Right lobe of liver (tissue), 6 donors: Measurements from ENCODE around the gene NADSYN1. TPM values are rescaled to one million over a fixed set of nuclear protein-coding genes. Genes with fewer than 3 reads are reported as not detected.
A peak's percentile ranks its signal among the peaks of the same experiment; 100 is the strongest.

Source experiments
- ATAC-seq, 4 donors: fragments of 200-7000 bp; cut with Tn5 transposase; one replicate each; pipeline ENCODE4 v1.9.1; 2020; ENCODE audit warnings: mild to moderate bottlenecking in 4 of 4, moderate library complexity in 4 of 4
- DNase-seq, 3 donors: peaks; one replicate each; pipeline ENCODE4 v3.0.0-alpha.2; 2020
- H3K27ac ChIP-seq, 3 donors: fragments of 200-600 bp; one replicate each; pipeline ENCODE4 v1.8.0; 2022
- H3K27me3 ChIP-seq, 2 donors: fragments of 200-600 bp; one replicate each; pipeline ENCODE4 v1.8.0; 2022
- H3K36me3 ChIP-seq, 4 donors: fragments of 200-600 bp; sonication (generic) in 1 of 4; one replicate each; pipeline versions ENCODE4 v1.5.1 to v1.8.0; 2017 to 2022; ENCODE audit warnings: control low read depth in 1 of 4
- H3K4me1 ChIP-seq, 4 donors: fragments of 200-600 bp; sonication (generic) in 1 of 4; one replicate each; pipeline versions ENCODE4 v1.5.1 to v1.8.0; 2017 to 2022; ENCODE audit warnings: control low read depth in 1 of 4
- H3K4me3 ChIP-seq, 3 donors: fragments of 200-600 bp; one replicate each; pipeline ENCODE4 v1.8.0; 2022
- H3K9me3 ChIP-seq, 4 donors: fragments of 200-600 bp; sonication (generic) in 1 of 4; one replicate each; pipeline versions ENCODE4 v1.5.1 to v1.8.0; 2017 to 2022; ENCODE audit warnings: control low read depth in 1 of 4
- POLR2A ChIP-seq: fragments of 450-650 bp; IDR thresholded peaks from one replicate; pipeline ENCODE4 v1.6.1; 2017; ENCODE audit warnings: antibody characterized with exemption, mild to moderate bottlenecking
- WGBS: methylation state at CpG from one replicate; pipeline ENCODE4 v1.1.6; 2018; ENCODE audit warnings: low coverage, low lambda C conversion rate; ENCODE audit not compliant: insufficient coverage; ENCODE audit errors: missing lambda C conversion rate; 5-methylcytosine and 5-hydroxymethylcytosine counted together
- intact Hi-C, 2 donors: fragments of 100-400 bp; cut with DNase I; formaldehyde crosslinking; loops; one replicate each; pipeline versions ENCODE4 v1.11.2 to v1.14.1; 2022
- total RNA-seq, 6 experiments: library from RNA; depleted of rRNA in 2 of 6; stranded (reverse); fragments of >200 nt in 2 of 6; fragmentation: NEBNext Ultra II Directional in 3 of 6; extraction: Animal tissue kit (Norgen Biotek cat#: 25700) in 3 of 6; gene quantifications; one replicate each; pipeline versions ENCODE4 v1.1.0 to v1.2.4, GENCODE V29; 2016 to 2023
- TF ChIP-seq, protein P1 (sequence below), 4 donors: fragments of 200-600 bp in 3 of 4; fragments of 450-650 bp in 1 of 4; IDR thresholded peaks; one replicate each; pipeline versions ENCODE4 v1.5.1 to v1.8.0; 2016 to 2022; ENCODE audit warnings: antibody characterized with exemption in 4 of 4, mild to moderate bottlenecking in 2 of 4
- donor health status: DM: no; HTN: yes; CAD: no.
- donor health status: DM: no; HTN: no; CAD: no.
- donor health status: DM: no; HTN: no; CAD: no.
- donor health status: DM: no; HTN: yes; CAD: no.
- donor health status: DM: no; HTN: yes; CAD: no.

The NADSYN1 gene
- total RNA-seq, 6 experiments from 2014 or later: 26.4 to 54.7 (median 35.4) TPM

DNA sequence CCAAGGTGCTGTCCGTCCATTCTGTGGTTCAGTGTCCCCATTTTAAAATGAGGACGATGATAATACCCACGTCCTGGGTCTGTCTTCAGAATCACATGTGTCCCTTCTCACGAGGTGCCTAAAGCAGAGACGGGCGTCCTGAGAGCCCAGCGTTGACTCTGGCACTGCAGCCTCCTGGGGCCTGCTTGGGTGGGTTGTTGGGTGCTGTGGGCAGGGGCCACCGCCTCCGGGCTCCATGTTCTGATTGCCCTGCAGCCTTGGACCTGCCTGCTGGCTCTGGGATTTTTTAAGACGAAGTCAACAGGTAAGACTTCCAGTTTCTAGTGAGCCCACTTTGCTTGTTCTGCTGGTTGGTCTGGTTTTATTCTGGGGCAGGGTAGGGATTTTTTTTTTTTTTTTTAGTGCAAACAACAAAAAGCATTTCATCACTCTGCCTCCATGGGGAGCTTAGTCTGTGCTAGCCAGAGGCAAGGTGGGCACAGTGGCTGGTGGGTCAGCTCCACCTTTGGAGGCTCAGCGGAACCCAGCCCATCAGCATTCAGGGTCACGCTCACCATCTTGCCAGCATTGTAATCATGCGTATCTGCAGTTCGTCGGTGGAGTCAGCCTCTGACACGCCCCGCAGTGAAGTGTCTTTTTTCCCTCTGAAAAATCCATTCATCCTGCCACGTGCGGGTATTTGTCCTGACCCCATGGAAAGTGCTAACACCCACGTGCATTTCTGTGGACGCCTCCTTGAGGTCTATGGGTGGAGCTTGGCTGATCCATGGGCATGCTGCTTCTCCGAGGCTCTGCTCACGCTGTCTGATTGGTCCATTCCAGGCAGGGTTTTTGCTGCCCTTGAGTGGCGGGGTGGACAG lies 28.3 kb downstream of the NADSYN1 start:
- H3K27ac ChIP-seq: no peak overlapping the region
- H3K4me3 ChIP-seq: no peak overlapping the region
- H3K4me1 ChIP-seq: no peaks in the 10 kb centered on the region
- H3K36me3 ChIP-seq: peaks cover 0 to 54% (median 5%) of the 10 kb centered on the region in 4 donors
- intact Hi-C loops: no loop called here
- TF ChIP-seq, protein P1, sequence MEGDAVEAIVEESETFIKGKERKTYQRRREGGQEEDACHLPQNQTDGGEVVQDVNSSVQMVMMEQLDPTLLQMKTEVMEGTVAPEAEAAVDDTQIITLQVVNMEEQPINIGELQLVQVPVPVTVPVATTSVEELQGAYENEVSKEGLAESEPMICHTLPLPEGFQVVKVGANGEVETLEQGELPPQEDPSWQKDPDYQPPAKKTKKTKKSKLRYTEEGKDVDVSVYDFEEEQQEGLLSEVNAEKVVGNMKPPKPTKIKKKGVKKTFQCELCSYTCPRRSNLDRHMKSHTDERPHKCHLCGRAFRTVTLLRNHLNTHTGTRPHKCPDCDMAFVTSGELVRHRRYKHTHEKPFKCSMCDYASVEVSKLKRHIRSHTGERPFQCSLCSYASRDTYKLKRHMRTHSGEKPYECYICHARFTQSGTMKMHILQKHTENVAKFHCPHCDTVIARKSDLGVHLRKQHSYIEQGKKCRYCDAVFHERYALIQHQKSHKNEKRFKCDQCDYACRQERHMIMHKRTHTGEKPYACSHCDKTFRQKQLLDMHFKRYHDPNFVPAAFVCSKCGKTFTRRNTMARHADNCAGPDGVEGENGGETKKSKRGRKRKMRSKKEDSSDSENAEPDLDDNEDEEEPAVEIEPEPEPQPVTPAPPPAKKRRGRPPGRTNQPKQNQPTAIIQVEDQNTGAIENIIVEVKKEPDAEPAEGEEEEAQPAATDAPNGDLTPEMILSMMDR (IDR thresholded peaks at IDR 0.05): no peak
- TF ChIP-seq POLR2A: no peak
- no peak for DNase-seq
- H3K27me3 ChIP-seq: no peaks in the 10 kb centered on the region
- 78% methylated on average over 3 of the region's 24 CpGs for WGBS
- no peak for ATAC-seq
- H3K9me3 ChIP-seq: no peaks in the 10 kb centered on the region

DNA sequence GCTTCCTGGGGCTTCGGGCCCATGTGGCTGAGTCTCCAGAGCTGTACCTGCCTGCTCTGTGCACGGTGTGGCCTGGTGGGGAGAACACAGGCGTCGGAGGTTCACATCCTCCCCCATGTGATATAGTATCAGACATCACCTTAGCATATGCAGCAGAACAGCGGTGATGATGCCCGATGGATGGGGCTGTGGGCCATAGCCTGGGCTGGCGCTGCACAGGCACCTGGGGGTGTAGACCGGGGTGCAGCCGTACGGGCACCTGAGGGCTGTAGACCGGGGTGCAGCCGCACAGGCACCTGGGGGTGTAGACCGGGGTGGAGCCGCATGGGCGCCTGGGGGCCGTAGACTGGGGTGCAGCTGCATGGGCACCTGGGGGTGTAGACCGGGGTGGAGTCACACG lies 29.2 kb downstream of the NADSYN1 start:
- Histone ChIP-seq H3K27ac (no peak overlapping the region), H3K4me1 (no peaks in the 10 kb centered on the region), H3K27me3 (no peaks in the 10 kb centered on the region), H3K4me3 (no peak overlapping the region), H3K36me3 (peaks cover 0 to 50% (median 5%) of the 10 kb centered on the region in 4 donors), H3K9me3 (no peaks in the 10 kb centered on the region)
- TF ChIP-seq POLR2A: no peak
- TF ChIP-seq, protein P1 (IDR thresholded peaks at IDR 0.05): no peak
- WGBS: no CpG with 5 or more reads among the region's 18 CpGs
- DNase-seq (no peak), ATAC-seq (no peak)
- intact Hi-C loops: no loop called here

GRCh38 chr11:71482746-71483364 lies 29.9 kb downstream of the NADSYN1 start:
- 100% methylated on average over 2 of the region's 13 CpGs for WGBS
- Histone ChIP-seq H3K4me3 (no peak overlapping the region), H3K9me3 (no peaks in the 10 kb centered on the region), H3K4me1 (no peaks in the 10 kb centered on the region), H3K27me3 (no peaks in the 10 kb centered on the region), H3K27ac (no peak overlapping the region), H3K36me3 (peaks cover 0 to 48% (median 5%) of the 10 kb centered on the region in 4 donors)
- no peak for TF ChIP-seq POLR2A
- TF ChIP-seq, protein P1 (IDR thresholded peaks at IDR 0.05): no peak
- ATAC-seq: no peak
- DNase-seq: no peak
- intact Hi-C loops: no loop called here

- Histone ChIP-seq H3K4me1 (no peaks in the 10 kb centered on the region), H3K4me3 (no peak overlapping the region), H3K36me3 (peaks cover 0 to 48% (median 3%) of the 10 kb centered on the region in 4 donors), H3K27ac (no peak overlapping the region), H3K9me3 (no peaks in the 10 kb centered on the region), H3K27me3 (no peaks in the 10 kb centered on the region)
- 100% methylated on average over 1 of the region's 6 CpGs for WGBS
- TF ChIP-seq, protein P1 (IDR thresholded peaks at IDR 0.05): no peak
- no peak for TF ChIP-seq POLR2A
- peak in 1 of 3 donors; percentile 6 for DNase-seq
- no peak for ATAC-seq
- intact Hi-C loops: no loop called here
Measured at GRCh38 chr11:71483692-71484091, 30.7 kb downstream of the NADSYN1 start.
